Transverse colon (tissue), 4 donors: ENCODE results near the gene MAPKAP1. TPM values are rescaled to one million over a fixed set of nuclear protein-coding genes. Genes with fewer than 3 reads are reported as not detected.

Source experiments
- DNase-seq: peaks from one replicate; pipeline ENCODE4 v3.0.0-alpha.2; 2019
- H3K27ac ChIP-seq, 4 donors: fragments of 200-600 bp; sonication (generic); 2 replicates each; pipeline ENCODE4 v1.5.1; 2016 to 2018; ENCODE audit warnings: inconsistent platforms in 4 of 4
- H3K27me3 ChIP-seq: fragments of 200-600 bp; sonication (generic); 2 replicates; pipeline ENCODE4 v1.5.1; 2017; ENCODE audit warnings: inconsistent platforms
- H3K36me3 ChIP-seq, 4 donors: fragments of 200-600 bp; sonication (generic); 2 replicates each; pipeline ENCODE4 v1.5.1; 2017 to 2019; ENCODE audit warnings: inconsistent platforms in 4 of 4
- H3K4me1 ChIP-seq, 4 donors: fragments of 200-600 bp; sonication (generic); 2 replicates each; pipeline ENCODE4 v1.5.1; 2017 to 2020; ENCODE audit warnings: inconsistent platforms in 4 of 4
- H3K4me3 ChIP-seq, 4 donors: fragments of 200-600 bp; sonication (generic); 1 replicate in 1 of 4; 2 replicates in 3 of 4; pipeline versions ENCODE4 v1.5.1 to v1.6.1; 2017 to 2019; ENCODE audit warnings: inconsistent platforms in 4 of 4
- H3K9me3 ChIP-seq, 2 donors: fragments of 200-600 bp; sonication (generic); 2 replicates each; pipeline ENCODE4 v1.5.1; 2017 to 2019; ENCODE audit warnings: inconsistent platforms in 2 of 2
- CTCF ChIP-seq, 5 experiments: fragments of 200-600 bp in 3 of 5; fragments of 450-650 bp in 2 of 5; sonication (generic) in 3 of 5; IDR thresholded peaks; 1 replicate in 2 of 5; 2 replicates in 3 of 5; pipeline ENCODE4 v1.5.1; 2016 to 2017; ENCODE audit warnings: antibody characterized with exemption in 5 of 5, inconsistent platforms in 3 of 5, mild to moderate bottlenecking in 2 of 5, moderate library complexity in 1 of 5
- EP300 ChIP-seq: sonication (generic); formaldehyde crosslinking; IDR thresholded peaks from one replicate; pipeline ENCODE4 v1.6.1; 2017; ENCODE audit warnings: antibody characterized with exemption, low read depth
- POLR2A ChIP-seq: fragments of 450-650 bp; IDR thresholded peaks from one replicate; pipeline ENCODE4 v1.6.1; 2016; ENCODE audit warnings: antibody characterized with exemption, mild to moderate bottlenecking, moderate library complexity
- POLR2AphosphoS5 ChIP-seq, 3 donors: sonication (generic); formaldehyde crosslinking; IDR thresholded peaks; one replicate each; pipeline ENCODE4 v1.6.1; 2016; ENCODE audit warnings: antibody characterized with exemption in 3 of 3
- WGBS, 2 donors: methylation state at CpG; one replicate each; pipeline ENCODE4 v1.1.5; 2018; ENCODE audit warnings: low coverage in 1 of 2; 5-methylcytosine and 5-hydroxymethylcytosine counted together
- in situ Hi-C, 4 donors: fragments of 200-750 bp; cut with MboI; loops; one replicate each; pipeline versions ENCODE4 v1.15.0 to v1.15.1; 2017; ENCODE audit warnings: low sequenced_read_pairs in 3 of 4, low pct_ligation_motif_present in 1 of 4, low pct_unique_long_range_greater_than_20kb in 1 of 4
- intact Hi-C: fragments of 100-400 bp; cut with DNase I; formaldehyde crosslinking; loops from one replicate; pipeline ENCODE4 v1.15.1; 2023; ENCODE audit warnings: low total_unique reads
- total RNA-seq, 4 donors: library from RNA; depleted of rRNA; stranded (reverse); fragments of >200 nt; gene quantifications; one replicate each; pipeline ENCODE4 v1.1.0, GENCODE V29; 2016

Gene MAPKAP1
- total RNA-seq, 4 donors from 2014 or later, result 59.8 to 83.4 (median 71.2) TPM

- intact Hi-C loops, result loop anchor here (5.0 kb wide), 1 partner anchor 671 kb away; no protein-coding TSS in a partner anchor
- no peaks in the 10 kb centered on the region for H3K27me3 ChIP-seq
- H3K4me3 ChIP-seq, result no peak overlapping the region
- WGBS, 2 donors, result 79 to 87% methylated on average over 4 to 7 of the region's 7 CpGs
- no peaks in the 10 kb centered on the region for H3K9me3 ChIP-seq
- TF ChIP-seq CTCF (IDR thresholded peaks at IDR 0.05), result no peak
- no peak for TF ChIP-seq POLR2AphosphoS5 (IDR thresholded peaks at IDR 0.05)
- TF ChIP-seq EP300, result no peak
- TF ChIP-seq POLR2A, result no peak
- peak overlapping the region in 1 of 4 donors; percentile 11 for H3K27ac ChIP-seq
- in situ Hi-C loops, result loop anchor here in 2 of 4 donors (10.0 kb wide), 2 partner anchors 79 to 141 kb away; no protein-coding TSS in a partner anchor
- H3K4me1 ChIP-seq, result peaks cover 2 to 12% (median 7%) of the 10 kb centered on the region in 4 donors
- no peak for DNase-seq
- H3K36me3 ChIP-seq, result no peaks in the 10 kb centered on the region
Observed at GRCh38 chr9:125556046-125556721, 150.8 kb downstream of the MAPKAP1 start.

GRCh38 chr9:125554726-125555125, 152.3 kb downstream of the MAPKAP1 start:
- no peak for DNase-seq
- no peaks in the 10 kb centered on the region for H3K9me3 ChIP-seq
- no peaks in the 10 kb centered on the region for H3K27me3 ChIP-seq
- no peak overlapping the region for H3K27ac ChIP-seq
- no peak overlapping the region for H3K4me3 ChIP-seq
- no peaks in the 10 kb centered on the region for H3K36me3 ChIP-seq
- intact Hi-C loops (loop anchor here (5.0 kb wide), 1 partner anchor 673 kb away; no protein-coding TSS in a partner anchor), in situ Hi-C loops (loop anchor here in 2 of 4 donors (10.0 kb wide), 2 partner anchors 80 to 140 kb away; no protein-coding TSS in a partner anchor)
- WGBS, 2 donors, result 64 to 74% methylated on average over 3 of the region's 3 CpGs
- peaks cover 9 to 27% (median 17%) of the 10 kb centered on the region in 4 donors for H3K4me1 ChIP-seq
- TF ChIP-seq EP300, result no peak
- TF ChIP-seq POLR2A, result no peak
- TF ChIP-seq CTCF (IDR thresholded peaks at IDR 0.05), result no peak
- no peak for TF ChIP-seq POLR2AphosphoS5 (IDR thresholded peaks at IDR 0.05)

GRCh38 chr9:125551781-125552180, 155.2 kb downstream of the MAPKAP1 start:
- no peaks in the 10 kb centered on the region for H3K27me3 ChIP-seq
- H3K27ac ChIP-seq, result no peak overlapping the region
- intact Hi-C loops, result no loop called here
- DNase-seq, result no peak
- no peak for TF ChIP-seq CTCF (IDR thresholded peaks at IDR 0.05)
- TF ChIP-seq EP300, result no peak
- TF ChIP-seq POLR2AphosphoS5 (IDR thresholded peaks at IDR 0.05), result no peak
- no peaks in the 10 kb centered on the region for H3K9me3 ChIP-seq
- 85 to 100% methylated on average over 1 of the region's 1 CpG for whole genome bisulfite sequencing, 2 donors
- H3K4me1 ChIP-seq, result peaks cover 13 to 41% (median 22%) of the 10 kb centered on the region in 4 donors
- in situ Hi-C loops, result loop anchor here in 2 of 4 donors (10.0 kb wide), 2 partner anchors 83 to 137 kb away; no protein-coding TSS in a partner anchor
- H3K4me3 ChIP-seq, result no peak overlapping the region
- no peaks in the 10 kb centered on the region for H3K36me3 ChIP-seq

- Histone ChIP-seq H3K4me1 (peaks cover 13 to 53% (median 26%) of the 10 kb centered on the region in 4 donors), H3K9me3 (no peaks in the 10 kb centered on the region), H3K36me3 (no peaks in the 10 kb centered on the region), H3K27me3 (no peaks in the 10 kb centered on the region), H3K4me3 (no peak overlapping the region), H3K27ac (peak overlapping the region; percentile 4 to 65 (median 58))
- TF ChIP-seq POLR2AphosphoS5 (IDR thresholded peaks at IDR 0.05) (peak in 2 of 3 donors; percentile 10 to 37), POLR2A (no peak), EP300 (no peak), CTCF (IDR thresholded peaks at IDR 0.05) (no peak)
- DNase-seq, result no peak
- WGBS, 2 donors, result 39 to 55% methylated on average over 8 to 9 of the region's 9 CpGs
- intact Hi-C loops (no loop called here), in situ Hi-C loops (loop anchor here in 2 of 4 donors (10.0 kb wide), 2 partner anchors 85 to 135 kb away; no protein-coding TSS in a partner anchor)
Observed at GRCh38 chr9:125549891-125550885, 156.8 kb downstream of the MAPKAP1 start.
